HCT116 (cell line): ENCODE results near the gene ICAM2. TPM values are rescaled to one million over a fixed set of nuclear protein-coding genes. Genes with fewer than 3 reads are reported as not detected.

Experiments used
- ATAC-seq: fragments of 200-7000 bp; cut with Tn5 transposase; 2 replicates; pipeline ENCODE4 v1.9.1; 2020; ENCODE audit warnings: mild to moderate bottlenecking, moderate library complexity
- BruUV-seq: library from RNA; stranded (reverse); fragments of 400-500 nt; replicated peaks from 2 replicates; lab custom pipeline; 2021; lab: Mats Ljungman, UMichigan
- CTCF ChIA-PET: fragments of 300-600 bp; sonication (Branson Sonifier 250); formaldehyde crosslinking; loops from one replicate; lab custom pipeline; 2021; ENCODE audit warnings: antibody characterized with exemption; lab: Charles Lee
- POLR2A ChIA-PET: fragments of 300-600, 350-600 bp; sonication (Branson Sonifier 250); formaldehyde crosslinking; loops from one replicate; lab custom pipeline; 2021; ENCODE audit warnings: antibody characterized with exemption; lab: Charles Lee
- RAD21 ChIA-PET, 2 experiments: fragments of 300-600 bp; sonication (Branson Sonifier 250); formaldehyde crosslinking; loops; one replicate each; lab custom pipeline; 2023; ENCODE audit warnings: low total read pairs in 2 of 2; ENCODE audit not compliant: uncharacterized antibody in 2 of 2, unreplicated experiment in 2 of 2, low non-redundant PET in 1 of 2; lab: Charles Lee
- DNase-seq: peaks from one replicate; pipeline ENCODE4 v3.0.0-alpha.2; 2010; ENCODE audit warnings: low read depth, low spot score
- H2AFZ ChIP-seq: fragments of 200-600 bp; shearing (Covaris generic), sonication (generic); 2 replicates; pipeline ENCODE4 v1.6.1; 2017; ENCODE audit warnings: low read depth, mixed run types, mixed read lengths, antibody characterized with exemption, low read length; ENCODE audit not compliant: poor library complexity, severe bottlenecking
- H3K27ac ChIP-seq: 2 replicates; pipeline ENCODE4 v1.5.1; 2012; ENCODE audit warnings: low read depth, low read length
- H3K27me3 ChIP-seq: fragments of 200-600 bp; sonication (generic); 2 replicates; pipeline ENCODE4 v1.6.1; 2016; ENCODE audit warnings: mixed run types, low read length, mixed read lengths; ENCODE audit not compliant: insufficient read depth
- H3K36me3 ChIP-seq, 2 experiments: fragments of 200-500 bp in 1 of 2; fragments of 200-600 bp in 1 of 2; sonication (Bioruptor generic) in 1 of 2; sonication (generic) in 1 of 2; 2 replicates each; pipeline versions ENCODE4 v1.5.1 to v1.6.1; 2014 to 2016; ENCODE audit warnings: low read length in 2 of 2, inconsistent platforms in 1 of 2, mixed read lengths in 1 of 2, mixed run types in 1 of 2; ENCODE audit not compliant: insufficient read depth in 2 of 2, control insufficient read depth in 1 of 2
- H3K4me1 ChIP-seq, 2 experiments: fragments of 200-600 bp in 1 of 2; sonication (generic) in 1 of 2; 2 replicates each; pipeline versions ENCODE4 v1.5.1 to v1.6.1; 2012 to 2017; ENCODE audit warnings: low read length in 2 of 2, inconsistent platforms in 1 of 2, mild to moderate bottlenecking in 1 of 2, mixed read lengths in 1 of 2, mixed run types in 1 of 2, moderate library complexity in 1 of 2; ENCODE audit not compliant: insufficient read depth in 2 of 2, control insufficient read depth in 1 of 2
- H3K4me2 ChIP-seq: fragments of 200-600 bp; sonication (generic); 2 replicates; pipeline ENCODE4 v1.6.1; 2017; ENCODE audit warnings: mixed run types, low read length, mixed read lengths
- H3K4me3 ChIP-seq, 2 experiments: fragments of 200-600 bp in 1 of 2; sonication (generic) in 1 of 2; replicated peaks in 1 of 2; 2 replicates each; pipeline ENCODE4 v1.5.1; 2011 to 2016; ENCODE audit warnings: low read length in 2 of 2, control low read depth in 1 of 2, low read depth in 1 of 2, mild to moderate bottlenecking in 1 of 2, mixed read lengths in 1 of 2, mixed run types in 1 of 2
- H3K79me2 ChIP-seq: fragments of 200-600 bp; sonication (generic); 2 replicates; pipeline ENCODE4 v1.6.1; 2017; ENCODE audit warnings: mild to moderate bottlenecking, mixed run types, low read length, moderate library complexity, mixed read lengths; ENCODE audit not compliant: insufficient read depth
- H3K9ac ChIP-seq: fragments of 200-600 bp; sonication (generic); 2 replicates; pipeline ENCODE4 v1.6.1; 2016; ENCODE audit warnings: low read length, mixed read lengths
- H3K9me2 ChIP-seq: fragments of 200-600 bp; sonication (generic), shearing (Covaris generic); 2 replicates; pipeline ENCODE4 v1.6.1; 2017; ENCODE audit warnings: mixed run types, mild to moderate bottlenecking, moderate library complexity; ENCODE audit not compliant: insufficient read depth
- H3K9me3 ChIP-seq, 2 experiments: fragments of 200-500 bp in 1 of 2; fragments of 200-600 bp in 1 of 2; sonication (Bioruptor generic) in 1 of 2; sonication (generic) in 1 of 2; 2 replicates each; pipeline ENCODE4 v1.6.1; 2014 to 2017; ENCODE audit warnings: low read length in 2 of 2, mixed read lengths in 2 of 2, inconsistent platforms in 1 of 2, low read depth in 1 of 2, mild to moderate bottlenecking in 1 of 2, mixed run types in 1 of 2, moderate library complexity in 1 of 2; ENCODE audit not compliant: control insufficient read depth in 1 of 2, insufficient read depth in 1 of 2
- H4K20me1 ChIP-seq: fragments of 200-600 bp; sonication (generic), shearing (Covaris generic); 2 replicates; pipeline ENCODE4 v1.6.1; 2017; ENCODE audit warnings: mixed run types, mild to moderate bottlenecking, moderate library complexity; ENCODE audit not compliant: insufficient read depth
- ATF3 ChIP-seq: IDR thresholded peaks from 2 replicates; pipeline ENCODE4 v1.6.1; 2012
- CBX3 ChIP-seq: IDR thresholded peaks from 2 replicates; pipeline ENCODE4 v1.6.1; 2012; ENCODE audit warnings: low read depth
- CEBPB ChIP-seq: IDR thresholded peaks from 2 replicates; pipeline ENCODE4 v1.6.1; 2012; ENCODE audit warnings: low read depth
- CTCF ChIP-seq, 3 experiments: fragments of 200-600 bp in 1 of 3; sonication (generic) in 1 of 3; IDR thresholded peaks in 2 of 3; conservative IDR thresholded peaks in 1 of 3; 2 replicates each; pipeline ENCODE4 v1.5.1; 2012 to 2017; ENCODE audit warnings: low read depth in 2 of 3, low read length in 2 of 3, antibody characterized with exemption in 1 of 3, borderline replicate concordance in 1 of 3, control low read depth in 1 of 3, mild to moderate bottlenecking in 1 of 3, mixed read lengths in 1 of 3, mixed run types in 1 of 3, moderate library complexity in 1 of 3; ENCODE audit not compliant: insufficient read depth in 1 of 3
- EGR1 ChIP-seq: IDR thresholded peaks from 2 replicates; pipeline ENCODE4 v1.6.1; 2012; ENCODE audit warnings: low read depth
- ELF1 ChIP-seq: IDR thresholded peaks from 2 replicates; pipeline ENCODE4 v1.6.1; 2012; ENCODE audit warnings: low read depth, borderline replicate concordance
- EZH2 ChIP-seq: fragments of 200-600 bp; sonication (generic); IDR thresholded peaks from 2 replicates; pipeline ENCODE4 v1.6.1; 2017; ENCODE audit warnings: antibody characterized with exemption, mixed run types
- FOSL1 ChIP-seq: IDR thresholded peaks from 2 replicates; pipeline ENCODE4 v1.6.1; 2012; ENCODE audit warnings: low read depth
- JUND ChIP-seq: IDR thresholded peaks from 2 replicates; pipeline ENCODE4 v1.6.1; 2012
- MAX ChIP-seq: IDR thresholded peaks from 2 replicates; pipeline ENCODE4 v1.6.1; 2012
- POLR2AphosphoS5 ChIP-seq: IDR thresholded peaks from 2 replicates; pipeline ENCODE4 v1.6.1; 2011; ENCODE audit warnings: mild to moderate bottlenecking, low read depth, low read length, moderate library complexity
- RAD21 ChIP-seq: IDR thresholded peaks from 2 replicates; pipeline ENCODE4 v1.6.1; 2012; ENCODE audit warnings: low read depth, mild to moderate bottlenecking
- SIN3A ChIP-seq: IDR thresholded peaks from 2 replicates; pipeline ENCODE4 v1.6.1; 2012; ENCODE audit warnings: low read depth
- TCF7L2 ChIP-seq: IDR thresholded peaks from 2 replicates; pipeline ENCODE4 v1.7.0; 2011; ENCODE audit warnings: borderline replicate concordance, inconsistent platforms; ENCODE audit not compliant: insufficient read depth, insufficient read length; ENCODE audit errors: extremely low read depth
- ZFX ChIP-seq: fragments of 450-650 bp; IDR thresholded peaks from 2 replicates; pipeline ENCODE4 v1.6.1; 2017
- ZNF274 ChIP-seq: fragments of 200-500 bp; sonication (Bioruptor generic); IDR thresholded peaks from 2 replicates; pipeline ENCODE4 v1.6.1; 2014; ENCODE audit warnings: mild to moderate bottlenecking, low read depth, low read length, inconsistent platforms
- intact Hi-C: fragments of 100-400 bp; cut with micrococcal nuclease; formaldehyde crosslinking; loops from 2 replicates; pipeline ENCODE4 v1.10.0; 2022
- total RNA-seq: library from RNA; stranded (reverse); gene quantifications from one replicate; pipeline ENCODE4 v1.2.1, GENCODE V29; 2021; ENCODE audit not compliant: unreplicated experiment

The ICAM2 gene
- total RNA-seq, 1 experiment from 2014 or later = 0.61 TPM

- ChIA-PET RAD21 (no interaction called here), POLR2A (no interaction called here), CTCF (interaction anchor here (1.4 kb wide), 1 partner anchor 75 kb away, joined by 5 read pairs; no protein-coding TSS in a partner anchor)
- DNase-seq (no peak), ATAC-seq (no peak)
- Histone ChIP-seq H3K9ac (no peak overlapping the region), H3K79me2 (no peaks in the 10 kb centered on the region), H4K20me1 (no peaks in the 10 kb centered on the region), H3K4me1 (peaks cover 0 to 7% of the 10 kb centered on the region in 2 experiments; a peak in 1 of 4 replicates), H3K27ac (no peak overlapping the region), H3K9me2 (no peaks in the 10 kb centered on the region), H3K27me3 (no peaks in the 10 kb centered on the region), H3K9me3 (no peaks in the 10 kb centered on the region), H2AFZ (no peak overlapping the region), H3K36me3 (peaks cover 0 to 5% of the 10 kb centered on the region in 2 experiments; a peak in 1 of 4 replicates), H3K4me3 (no peak overlapping the region), H3K4me2 (no peak overlapping the region)
- TF ChIP-seq CEBPB = no peak
- intact Hi-C loops = no loop called here
- no TSS peak for BruUV-seq
Observed at GRCh38 chr17:64058621-64059020, 38.2 kb upstream of the ICAM2 start.

- Histone ChIP-seq H3K4me3 (no peak overlapping the region), H3K9me2 (no peaks in the 10 kb centered on the region), H3K4me2 (no peak overlapping the region), H3K79me2 (no peaks in the 10 kb centered on the region), H2AFZ (no peak overlapping the region), H4K20me1 (no peaks in the 10 kb centered on the region), H3K27me3 (no peaks in the 10 kb centered on the region), H3K4me1 (peaks cover 0 to 7% of the 10 kb centered on the region in 2 experiments; a peak in 1 of 4 replicates), H3K9ac (no peak overlapping the region), H3K27ac (no peak overlapping the region), H3K9me3 (no peaks in the 10 kb centered on the region), H3K36me3 (peaks cover 0 to 5% of the 10 kb centered on the region in 2 experiments; a peak in 1 of 4 replicates)
- intact Hi-C loops = no loop called here
- BruUV-seq = no TSS peak
- POLR2A ChIA-PET = no interaction called here
- ATAC-seq (no peak), DNase-seq (no peak)
- CTCF ChIA-PET = interaction anchor here (1.4 kb wide), 1 partner anchor 76 kb away, joined by 5 read pairs; no protein-coding TSS in a partner anchor
- RAD21 ChIA-PET = no interaction called here
- TF ChIP-seq TCF7L2 (no peak), CBX3 (no peak), POLR2AphosphoS5 (no peak), ZNF274 (no peak), FOSL1 (no peak), EZH2 (no peak), EGR1 (no peak), SIN3A (no peak), MAX (no peak), ATF3 (no peak), ELF1 (no peak), JUND (no peak), ZFX (no peak), CEBPB (no peak), CTCF (IDR thresholded peaks at IDR 0.05 in 2 of 3, conservative IDR thresholded peaks at IDR 0.05 in 1 of 3; ENCODE audit: borderline replicate concordance in 1 of 3, insufficient read depth in 1 of 3, low read depth in 2 of 3, low read length in 2 of 3) (no peak), RAD21 (no peak)
Observed at GRCh38 chr17:64057701-64058263, 37.3 kb upstream of the ICAM2 start.
